CD4-positive, alpha-beta T cell treated with Interleukin-2 at 100 ng/mL for 4 hours (primary cell): ENCODE data around the gene CACNB2.
"Not testable (repeated sequence)": the region's sequence is repeated elsewhere in the genome, so short reads cannot be mapped to it uniquely, and the experiment has no call there.

Experiments
- DNase-seq: peaks from one replicate; pipeline ENCODE4 v3.0.0-alpha.2; 2020; ENCODE audit warnings: low spot score

The CACNB2 gene

DNA sequence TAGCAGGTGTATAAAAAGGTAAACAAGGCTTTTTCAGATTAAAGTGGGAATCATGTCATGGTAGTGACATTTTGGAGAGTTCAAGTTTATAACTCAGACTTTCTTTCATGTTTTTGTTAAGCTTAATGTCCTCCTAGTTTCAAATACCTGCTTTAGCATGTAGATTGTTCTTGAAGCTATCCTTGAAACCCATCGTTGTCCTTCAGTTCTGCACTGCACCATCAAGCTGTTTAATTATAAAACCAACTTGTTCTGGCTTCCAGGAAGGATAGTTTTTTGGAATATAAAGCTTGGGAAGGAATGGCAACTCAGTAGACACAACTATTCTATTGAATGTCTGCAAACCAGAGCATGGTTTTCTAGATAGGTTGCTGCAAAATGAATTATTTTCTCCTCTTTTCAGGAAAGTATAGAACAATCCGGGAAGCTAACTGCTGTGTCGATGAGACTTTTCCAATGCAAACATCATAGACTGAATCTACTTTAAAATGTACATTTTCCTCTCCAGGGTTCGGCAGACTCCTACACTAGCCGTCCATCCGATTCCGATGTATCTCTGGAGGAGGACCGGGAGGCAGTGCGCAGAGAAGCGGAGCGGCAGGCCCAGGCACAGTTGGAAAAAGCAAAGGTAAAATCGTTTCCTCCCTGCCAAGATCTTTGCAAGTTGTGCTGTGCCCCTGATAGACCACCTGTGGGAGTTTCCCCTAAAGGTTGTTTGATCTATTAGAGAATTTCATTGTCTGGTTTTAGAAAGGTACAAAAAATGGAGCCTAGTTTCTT lies 261.4 kb downstream of the CACNB2 start:
- no peak for DNase-seq

DNA sequence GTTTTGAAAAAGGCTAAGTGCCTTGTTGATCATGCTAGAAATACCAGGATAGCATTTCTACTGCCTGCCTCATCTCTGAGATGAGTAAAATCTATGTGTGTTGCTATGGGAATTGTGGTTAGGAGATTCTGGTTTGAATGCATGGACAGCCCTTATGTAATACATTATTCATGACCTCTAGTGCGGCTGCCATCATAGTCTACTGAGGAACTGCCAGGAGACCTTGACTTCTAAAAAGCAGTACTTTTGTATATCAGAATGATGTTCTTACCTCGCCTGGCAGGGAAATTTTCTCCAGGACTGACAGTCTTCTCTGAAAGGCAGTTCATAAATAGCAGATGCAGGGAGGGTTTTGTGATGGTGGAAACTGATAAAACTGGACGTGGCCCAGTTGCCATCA lies 262.6 kb downstream of the CACNB2 start:
- DNase-seq: no peak

DNA sequence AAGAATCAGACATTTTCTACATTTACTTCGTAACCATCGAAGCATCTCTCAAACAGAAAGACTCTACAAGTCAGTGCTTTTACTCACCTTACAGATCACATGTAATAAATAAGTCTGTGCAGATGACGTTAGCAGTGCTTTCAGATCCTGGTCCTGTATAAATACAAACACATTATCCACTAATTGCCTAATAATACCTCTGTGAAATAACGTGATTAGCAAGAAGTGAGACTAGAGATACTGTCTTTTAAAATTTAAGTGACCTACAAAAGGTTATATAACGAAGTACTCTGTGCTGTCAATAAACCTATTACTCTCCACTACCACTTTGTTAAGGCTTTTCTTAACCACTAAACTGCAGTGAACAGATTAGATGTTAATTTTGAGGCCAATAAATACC lies 264.3 kb downstream of the CACNB2 start:
- no peak for DNase-seq

DNA sequence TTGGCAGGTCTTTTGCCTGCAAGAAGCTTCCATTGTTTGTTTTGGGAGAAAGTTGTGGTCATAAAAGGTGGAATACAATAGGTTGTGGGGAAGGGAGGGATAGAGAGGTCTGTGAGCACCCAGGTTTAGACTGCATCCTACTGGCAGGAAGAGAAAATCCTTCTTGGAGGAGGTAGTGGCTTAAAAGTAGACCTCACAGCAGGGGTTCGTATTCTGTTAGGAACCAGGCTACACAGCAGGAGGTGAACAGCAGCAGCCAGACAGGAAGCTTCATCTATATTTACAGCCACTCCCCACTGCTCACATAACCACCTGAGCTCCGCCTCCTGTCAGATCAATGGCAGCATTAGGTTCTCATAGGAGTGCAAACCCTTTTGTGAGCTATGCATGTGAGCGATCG lies 265.9 kb downstream of the CACNB2 start:
- DNase-seq: no peak

DNA sequence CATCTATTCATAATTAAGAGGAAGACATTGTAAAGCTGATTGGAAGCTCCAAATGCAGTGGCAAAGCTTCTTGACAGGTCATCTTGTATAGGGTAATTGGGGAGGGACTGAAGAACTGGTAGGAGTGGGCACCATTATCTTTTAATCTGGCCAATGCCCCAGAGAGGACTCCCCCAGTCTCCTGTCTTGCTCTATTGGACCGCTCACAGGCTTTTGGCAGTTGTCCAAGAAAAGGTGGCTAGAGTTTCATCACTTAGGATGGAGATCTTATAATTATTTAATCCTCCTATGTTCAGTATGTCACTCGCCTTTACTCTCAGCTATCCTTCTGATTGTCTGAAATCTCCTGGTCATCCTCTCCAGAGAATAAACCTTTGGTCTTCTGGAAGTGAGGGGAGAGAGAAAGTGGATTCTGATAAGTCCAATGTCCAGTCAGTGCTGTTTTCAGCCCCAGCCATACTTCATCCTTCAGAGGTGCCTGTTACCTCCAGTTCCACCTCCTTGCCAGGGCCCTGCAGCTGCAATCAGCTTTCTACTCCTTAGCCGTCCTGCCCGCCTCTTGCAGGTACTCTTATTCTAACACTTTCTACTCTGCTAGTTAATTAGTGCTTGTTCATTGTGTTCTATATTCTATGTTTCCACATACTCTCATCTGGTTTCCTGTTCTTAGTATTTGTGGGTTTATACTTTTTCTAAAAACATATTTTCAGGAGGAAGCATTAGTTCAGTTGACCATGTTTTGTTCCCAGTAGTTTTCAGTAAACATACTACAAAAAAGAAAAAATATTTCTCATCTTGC lies 269.6 kb downstream of the CACNB2 start:
- no peak for DNase-seq

DNA sequence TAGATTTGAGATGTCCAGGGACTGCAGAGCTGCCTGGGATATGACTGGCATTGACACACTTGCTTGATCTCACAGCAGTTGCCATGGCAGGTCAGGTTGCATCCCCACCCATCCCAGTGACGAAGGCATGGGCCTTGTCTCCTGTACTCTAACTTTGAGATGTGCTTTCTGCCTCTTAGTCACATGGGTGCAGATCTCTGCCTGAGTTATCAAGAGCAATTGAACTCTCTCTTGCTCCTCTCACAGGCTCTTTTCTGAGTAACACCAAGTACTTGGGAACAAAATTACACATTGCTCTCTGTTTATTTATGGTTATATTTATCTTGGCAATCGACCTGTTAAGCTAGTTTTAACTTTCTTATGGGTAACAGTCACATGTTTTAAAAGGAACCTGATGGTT lies 273.8 kb downstream of the CACNB2 start:
- DNase-seq: no peak

DNA sequence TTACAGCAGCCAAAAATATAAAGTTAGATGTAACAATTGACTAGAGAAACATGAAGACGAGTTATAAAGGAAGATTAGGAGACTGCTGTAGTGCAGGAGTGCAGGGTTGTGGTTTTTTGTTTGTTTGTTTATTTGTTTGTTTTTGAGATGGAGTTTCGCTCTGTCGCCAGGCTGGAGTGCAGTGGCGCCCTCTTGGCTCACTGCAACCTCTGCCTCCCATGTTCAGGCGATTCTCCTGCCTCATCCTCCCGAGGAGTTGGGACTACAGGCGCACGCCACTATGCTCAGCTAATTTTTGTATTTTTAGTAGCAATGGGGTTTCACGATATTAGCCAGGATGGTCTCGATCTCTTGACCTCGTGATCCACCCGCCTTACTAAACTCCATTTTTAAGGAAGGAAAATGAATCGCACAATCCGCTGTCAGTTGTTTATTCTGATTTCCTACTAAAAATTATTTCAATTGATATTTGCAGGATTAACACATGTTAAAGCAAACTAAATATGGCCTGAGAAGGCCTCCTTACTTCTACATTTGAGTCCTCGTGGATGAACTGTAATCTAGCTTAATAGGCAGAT lies 277.8 kb downstream of the CACNB2 start:
- DNase-seq: no peak

DNA sequence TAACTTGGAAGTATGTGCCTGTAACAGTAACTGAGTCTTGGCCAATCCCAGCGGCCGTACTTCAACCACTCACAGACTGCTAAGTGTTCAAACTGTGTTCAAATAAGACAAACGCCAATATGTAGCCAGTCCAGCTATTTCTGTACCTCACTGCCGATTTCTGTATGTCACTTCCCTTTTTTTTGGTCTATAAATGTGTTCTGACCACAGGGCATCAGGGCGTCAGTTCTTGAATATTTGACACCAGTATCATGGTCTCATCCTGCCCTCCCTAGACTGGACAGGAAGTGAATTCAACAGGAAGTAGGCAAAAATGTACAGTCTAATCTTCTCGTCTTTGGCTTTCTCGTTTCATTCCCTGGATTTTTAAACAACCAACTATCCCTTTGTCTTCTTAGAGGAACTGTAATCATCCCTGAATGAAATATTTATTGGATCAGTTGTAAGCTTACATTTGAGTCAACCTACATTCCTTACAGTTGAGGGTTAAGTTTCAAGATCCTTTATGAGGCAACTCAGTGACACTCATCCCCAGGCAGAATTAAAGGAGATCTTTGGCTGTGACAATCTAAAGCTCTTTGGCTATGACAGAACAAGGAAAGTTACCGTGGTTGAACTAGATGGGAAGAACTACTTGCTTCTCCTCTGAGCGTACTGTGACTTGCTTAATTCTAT lies 278.5 kb downstream of the CACNB2 start:
- no peak for DNase-seq

DNA sequence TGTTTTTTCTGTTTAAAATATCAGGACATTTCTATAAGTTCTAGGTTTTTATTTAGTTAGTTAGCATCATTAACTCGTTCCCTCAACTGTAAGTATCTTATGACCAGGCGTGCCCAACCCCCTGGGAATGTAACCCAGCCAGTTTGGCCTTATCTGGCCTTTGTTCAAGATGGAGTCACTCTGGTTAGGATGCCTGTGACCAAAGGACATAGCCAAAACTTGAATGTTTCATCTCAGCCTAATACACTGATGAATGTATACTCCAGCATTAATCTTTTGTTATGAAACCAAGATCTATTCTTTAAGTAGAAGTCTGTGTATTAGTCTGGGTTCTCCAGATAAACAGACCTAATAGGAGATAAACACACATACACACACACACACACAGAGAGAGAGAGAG lies 279.7 kb downstream of the CACNB2 start:
- DNase-seq: no peak

DNA sequence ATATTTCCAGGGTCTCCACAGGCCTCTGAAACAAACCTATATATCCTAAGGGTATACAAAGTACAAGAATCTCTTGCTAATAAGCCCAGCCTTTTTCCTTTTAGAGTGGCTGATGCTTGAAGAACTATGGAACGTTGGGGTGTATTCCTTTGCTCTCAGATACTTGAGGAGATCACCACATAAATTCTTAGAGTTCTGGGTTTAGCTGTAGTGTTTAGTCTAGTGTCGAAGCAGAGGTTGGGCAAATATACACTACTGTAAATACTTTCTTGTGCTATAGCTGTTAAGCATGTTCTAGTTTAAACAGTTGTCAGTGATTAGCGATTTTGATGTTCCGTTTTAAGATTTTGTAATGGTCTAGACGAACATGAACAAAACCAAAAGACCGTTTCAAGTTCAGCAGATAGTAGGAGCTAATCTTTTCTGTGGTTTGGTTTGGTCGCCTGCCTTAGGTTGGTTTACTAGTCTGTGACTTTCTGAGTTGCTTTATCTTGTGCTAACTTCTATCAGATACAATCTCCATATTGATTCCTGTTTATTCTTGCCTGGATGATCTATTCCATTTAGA lies 281.6 kb downstream of the CACNB2 start:
- no peak for DNase-seq

DNA sequence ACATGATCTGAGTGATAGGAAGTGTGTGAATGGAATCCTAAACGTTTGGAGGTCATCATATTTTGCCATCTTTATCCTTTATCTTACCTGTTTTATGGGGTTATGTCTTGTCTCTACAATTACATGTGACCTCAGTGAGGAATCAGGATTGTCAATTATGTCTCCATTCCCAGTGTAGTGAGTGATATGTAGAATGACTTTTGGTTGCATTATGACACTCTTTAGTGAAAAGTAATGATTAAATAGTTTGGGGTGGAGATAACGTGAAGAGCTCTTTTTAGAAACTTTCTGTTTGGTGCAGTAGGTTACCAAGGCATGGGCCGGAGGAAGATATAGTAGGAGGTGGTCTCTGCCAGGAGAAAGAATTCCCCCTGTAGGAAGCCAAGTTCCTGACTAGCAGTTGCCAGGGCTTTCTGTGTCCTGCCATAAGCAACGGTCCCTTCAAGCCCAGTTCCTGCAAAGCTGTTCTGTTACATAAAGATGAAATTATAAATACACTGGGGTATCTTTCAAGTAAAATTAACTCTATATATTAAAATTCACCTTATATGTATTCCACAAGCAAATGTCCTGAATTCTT lies 282.9 kb downstream of the CACNB2 start:
- DNase-seq: no peak

DNA sequence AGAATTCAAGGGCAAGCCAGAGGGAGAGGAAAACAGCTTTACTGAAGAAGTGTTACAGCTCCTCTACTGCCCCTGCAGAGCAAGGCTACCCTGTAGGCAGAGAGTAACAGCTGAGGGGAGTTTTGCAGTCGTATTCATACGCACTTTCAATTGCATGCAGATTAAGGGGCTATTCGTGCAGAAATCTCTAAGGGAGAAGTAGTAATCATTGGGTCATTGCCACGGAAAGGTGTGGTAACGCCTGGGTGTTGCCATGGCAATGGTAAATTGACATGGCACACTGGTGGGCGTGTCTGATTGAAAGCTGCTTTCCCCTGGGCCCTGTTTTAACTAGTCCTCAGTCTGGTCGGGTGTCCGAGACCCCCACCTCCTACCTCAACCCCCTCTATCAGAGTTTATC lies 284.0 kb downstream of the CACNB2 start:
- DNase-seq: no peak

DNA sequence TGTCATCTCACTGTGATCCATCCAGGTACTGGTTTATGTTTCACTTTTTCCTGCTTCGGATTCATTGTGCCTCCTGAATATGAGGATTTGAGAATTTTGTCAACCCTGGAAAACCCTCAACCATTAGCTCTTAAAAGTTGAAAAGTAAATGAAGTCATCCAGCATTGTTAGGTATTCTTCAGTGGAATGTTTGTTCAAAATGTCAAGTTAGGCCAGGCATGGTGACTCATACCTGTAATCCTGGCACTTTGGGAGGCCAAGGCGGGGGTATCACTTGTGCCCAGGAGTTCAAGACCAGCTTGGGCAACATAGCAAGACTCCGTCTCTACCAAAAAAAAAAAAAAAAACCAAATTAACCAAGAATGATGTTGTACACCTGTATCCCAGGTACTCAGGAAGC lies 289.1 kb downstream of the CACNB2 start:
- no peak for DNase-seq

DNA sequence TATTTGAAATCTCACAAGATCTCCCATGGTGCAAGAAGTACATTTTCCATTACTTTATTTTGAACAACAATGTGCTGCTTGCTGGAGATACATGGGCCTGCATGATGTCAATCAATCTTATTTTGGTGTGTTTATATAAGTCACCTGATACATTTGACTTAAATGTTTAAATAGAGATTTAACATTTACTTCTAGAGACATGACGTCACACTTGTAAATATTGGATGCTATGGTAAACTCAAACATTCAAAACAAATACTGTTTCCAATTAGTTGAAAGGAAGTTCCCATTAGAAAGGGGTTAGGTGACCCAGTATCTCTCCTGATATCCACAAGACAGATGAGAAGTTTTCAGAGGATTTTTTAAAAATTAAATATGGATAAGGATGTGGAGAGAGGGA lies 296.7 kb downstream of the CACNB2 start:
- no peak for DNase-seq

DNA sequence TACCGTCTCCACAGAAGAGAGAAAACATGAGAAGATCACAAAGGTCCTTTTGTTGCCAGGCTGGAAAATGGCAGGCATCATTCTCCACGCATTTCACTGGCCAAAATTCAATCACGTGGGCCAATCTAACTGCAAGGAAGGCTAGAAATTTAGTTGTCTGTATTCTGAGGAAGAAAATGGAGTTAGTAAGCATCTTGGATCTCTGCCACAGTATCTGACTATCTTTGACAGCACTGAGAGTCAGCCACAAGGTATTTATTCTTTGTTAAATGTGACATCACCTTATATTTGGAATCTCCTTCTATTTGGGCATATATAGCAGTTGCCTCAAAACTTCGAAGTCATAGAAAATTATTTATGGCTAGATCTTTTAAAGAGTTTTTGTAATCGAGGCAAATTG lies 297.3 kb downstream of the CACNB2 start:
- DNase-seq: no peak

DNA sequence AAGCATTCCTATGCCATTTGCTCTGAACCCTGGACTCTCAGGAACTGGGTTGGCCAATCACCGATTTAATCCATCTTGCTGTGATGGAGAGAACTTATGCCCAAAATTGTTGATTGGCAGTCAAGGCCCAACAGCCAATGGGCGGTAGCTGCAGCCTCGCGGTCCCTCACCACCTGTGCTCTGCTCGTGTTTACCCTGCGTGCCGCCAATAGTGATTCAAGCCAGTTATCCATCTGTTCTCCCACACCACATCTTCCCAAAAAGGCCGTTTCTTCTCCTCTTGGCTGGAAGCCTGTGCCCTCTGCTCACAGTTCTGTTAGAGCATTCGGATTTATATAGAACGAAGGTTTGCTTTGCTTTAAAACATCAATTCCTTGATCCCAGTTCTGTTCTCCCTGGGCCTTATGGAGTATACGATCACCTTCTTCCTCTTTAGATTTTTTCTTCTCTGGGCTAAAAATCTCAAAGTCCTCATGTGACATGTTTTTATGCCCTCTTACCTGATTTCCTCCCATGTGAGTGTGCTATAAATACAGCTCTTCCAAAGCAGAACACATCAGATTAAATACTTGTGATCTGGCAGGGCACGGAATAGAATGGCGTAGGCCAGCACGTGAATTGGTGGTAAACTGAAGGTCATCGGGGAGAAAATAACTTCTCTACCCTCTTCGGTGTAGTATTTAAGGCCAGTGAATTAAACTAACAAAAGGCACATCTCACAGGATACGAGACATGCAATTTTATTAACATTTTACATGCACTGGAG lies 298.3 kb downstream of the CACNB2 start:
- no peak for DNase-seq

DNA sequence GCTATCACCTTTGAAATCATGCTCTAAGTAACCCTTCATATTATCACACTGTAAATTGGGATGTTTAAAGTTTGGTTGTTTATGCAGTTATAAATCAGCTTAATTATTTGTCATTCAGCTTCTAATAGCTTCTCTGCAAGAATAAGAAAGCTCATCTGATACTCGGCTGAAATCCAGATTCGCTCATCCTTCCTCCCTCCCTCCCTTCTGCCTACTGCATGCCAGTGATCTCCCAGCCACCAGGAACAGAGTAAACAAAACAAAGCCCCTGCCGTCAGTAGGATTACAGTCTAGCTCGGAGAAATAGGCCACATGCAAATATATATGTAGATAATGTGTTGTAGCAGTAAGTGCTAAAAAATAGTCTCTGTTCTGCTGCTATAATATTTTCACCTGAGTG lies 299.4 kb downstream of the CACNB2 start:
- no peak for DNase-seq

DNA sequence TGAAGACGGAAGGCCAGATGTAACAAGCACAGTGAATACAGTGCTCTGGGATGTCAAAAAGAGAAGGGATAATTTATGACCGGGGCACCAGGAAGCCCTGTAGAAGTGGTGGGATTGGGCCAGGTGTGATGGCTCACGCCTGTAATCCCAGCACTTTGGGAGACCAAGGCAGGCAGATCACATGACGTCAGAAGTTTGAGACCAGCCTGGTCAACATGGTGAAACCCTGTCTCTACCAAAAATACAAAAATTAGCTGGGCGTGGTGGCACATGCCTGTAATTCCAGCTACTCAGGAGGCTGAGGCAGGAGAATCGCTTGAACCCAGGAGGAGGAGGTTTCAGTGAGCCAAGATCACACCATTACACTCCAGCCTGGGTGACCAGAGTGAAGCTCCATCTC lies 305.4 kb downstream of the CACNB2 start:
- not testable (repeated sequence) for DNase-seq

DNA sequence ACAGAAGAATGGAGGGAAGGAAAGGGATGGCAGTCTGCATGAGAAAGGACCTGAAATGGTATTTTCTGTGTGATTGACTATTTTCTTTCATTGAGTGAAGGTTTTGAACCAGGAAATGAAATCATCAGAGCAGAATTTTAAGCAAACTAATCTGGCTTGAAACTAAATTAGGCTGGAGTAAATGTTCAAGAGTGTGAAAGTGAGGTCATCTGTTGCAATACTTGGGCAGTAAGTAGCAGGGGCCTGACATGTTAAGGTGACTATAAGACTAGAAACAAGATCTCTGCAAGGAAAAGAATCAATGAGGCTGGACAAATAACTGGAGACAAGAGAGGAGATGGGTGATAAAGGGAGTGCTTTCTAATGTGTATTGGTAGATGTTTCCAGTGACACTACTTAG lies 306.0 kb downstream of the CACNB2 start:
- no peak for DNase-seq

DNA sequence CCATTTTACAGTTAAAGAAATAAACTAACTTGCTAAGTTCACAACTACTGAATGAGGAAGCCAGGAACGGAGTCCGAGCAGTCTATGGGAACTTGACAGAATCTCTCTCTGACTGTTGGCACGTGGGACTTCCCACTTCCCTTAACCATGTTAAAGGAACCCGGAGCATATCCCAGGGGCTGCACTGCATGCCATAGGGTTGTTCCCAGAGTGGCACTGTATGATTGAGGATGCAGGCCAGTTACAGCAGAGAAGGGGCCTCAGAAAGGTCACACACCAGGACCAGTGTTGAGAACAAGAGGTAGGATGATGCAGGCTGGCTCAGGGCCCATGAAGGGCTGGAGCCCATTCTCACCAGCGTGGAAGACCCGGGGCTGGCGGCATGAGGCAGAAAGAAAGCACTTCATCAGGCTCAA lies 309.4 kb downstream of the CACNB2 start:
- no peak for DNase-seq

DNA sequence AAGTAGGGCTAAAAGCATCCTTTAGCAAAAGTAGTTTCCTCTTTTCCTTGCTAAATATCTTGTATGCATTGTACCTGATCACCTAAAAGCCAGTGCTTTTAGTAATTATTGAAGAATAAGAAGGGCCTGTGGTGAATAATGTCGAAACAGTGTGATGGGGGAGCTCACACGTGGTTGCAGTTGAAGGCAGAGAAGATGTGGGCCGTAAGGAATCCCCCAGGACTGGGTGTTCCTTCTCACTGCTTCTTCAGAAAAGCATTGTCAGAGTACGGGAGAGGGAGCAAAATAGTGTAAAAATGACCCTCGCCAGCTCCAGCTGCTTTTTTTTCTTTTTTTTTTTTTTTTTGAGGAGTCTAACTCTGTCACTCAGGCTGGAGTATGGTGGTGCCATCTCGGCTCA lies 310.1 kb downstream of the CACNB2 start:
- DNase-seq: no peak
